Astrocyte (in vitro differentiated cells and primary cell): ENCODE results near the gene CPNE7.

ENCODE experiments used
- CTCF ChIP-seq: IDR thresholded peaks from 2 replicates; pipeline ENCODE4 v1.5.1; 2011; ENCODE audit warnings: low read depth, mild to moderate bottlenecking, inconsistent platforms, low read length, moderate library complexity; ENCODE audit not compliant: insufficient read depth
- EZH2 ChIP-seq: IDR thresholded peaks from 2 replicates; pipeline ENCODE4 v1.6.1; 2012; ENCODE audit warnings: mild to moderate bottlenecking, low read length, inconsistent platforms; ENCODE audit not compliant: insufficient read depth

DNA sequence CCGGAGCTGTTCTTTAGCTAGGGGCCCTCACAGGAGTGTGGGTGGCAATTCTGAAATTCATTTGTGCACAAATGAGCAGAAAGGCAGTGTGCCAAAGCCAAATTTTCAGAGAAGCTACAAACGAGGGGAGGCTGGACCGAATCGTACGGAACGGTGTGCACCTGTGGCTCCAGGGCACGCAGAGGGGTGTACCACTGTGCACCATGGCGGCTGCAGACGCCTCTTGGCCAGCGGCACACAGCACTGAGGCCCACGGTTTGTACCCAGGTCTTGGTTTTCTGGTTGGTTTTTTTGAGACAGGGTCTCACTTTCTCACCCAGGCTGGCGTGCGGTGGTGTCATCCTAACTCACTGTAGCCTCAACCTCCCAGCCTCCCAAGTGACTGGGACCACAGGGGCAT lies 67.0 kb downstream of the CPNE7 start:
- TF ChIP-seq CTCF (no peak), EZH2 (no peak)
